PC-9 (cell line): Measurements from ENCODE around the gene LAGE3. TPM values are rescaled to one million over a fixed set of nuclear protein-coding genes. Genes with fewer than 3 reads are reported as not detected.

Source experiments
- BruUV-seq: library from RNA; stranded (reverse); fragments of 400-500 nt; replicated peaks from 2 replicates; lab custom pipeline; 2021; lab: Mats Ljungman, UMichigan
- CTCF ChIA-PET: fragments of 300-600 bp; sonication (Branson Sonifier 250); formaldehyde crosslinking; loops from one replicate; lab custom pipeline; 2022; ENCODE audit warnings: antibody characterized with exemption; lab: Charles Lee
- POLR2A ChIA-PET: fragments of 300-600 bp; sonication (Branson Sonifier 250); formaldehyde crosslinking; loops from one replicate; lab custom pipeline; 2022; ENCODE audit warnings: antibody characterized with exemption; ENCODE audit not compliant: unreplicated experiment; lab: Charles Lee
- DNase-seq, 2 experiments: peaks; one replicate each; pipeline versions ENCODE4 v3.0.0 to v3.0.0-alpha.2; 2015 to 2022; ENCODE audit warnings: mixed read lengths in 1 of 2
- H2AFZ ChIP-seq: fragments of 200-600 bp; sonication (generic); 2 replicates; pipeline ENCODE4 v1.8.1; 2017; ENCODE audit warnings: antibody characterized with exemption
- H3F3A ChIP-seq: fragments of 200-600 bp; sonication (generic); 2 replicates; pipeline ENCODE4 v1.8.1; 2017; ENCODE audit warnings: antibody characterized with exemption, mild to moderate bottlenecking, low read depth; ENCODE audit not compliant: insufficient read depth
- H3K27ac ChIP-seq: fragments of 200-600 bp; sonication (generic); 2 replicates; pipeline ENCODE4 v1.6.1; 2016; ENCODE audit warnings: mixed run types
- H3K27me3 ChIP-seq: fragments of 200-600 bp; sonication (generic); 2 replicates; pipeline ENCODE4 v1.6.1; 2016; ENCODE audit warnings: low read depth, mixed run types; ENCODE audit not compliant: insufficient read depth
- H3K36me3 ChIP-seq: fragments of 200-600 bp; sonication (generic); 2 replicates; pipeline ENCODE4 v1.6.1; 2016; ENCODE audit warnings: low read depth, mixed run types
- H3K4me1 ChIP-seq: fragments of 200-600 bp; sonication (generic); replicated peaks from 2 replicates; pipeline ENCODE4 v1.6.1; 2016; ENCODE audit warnings: mixed run types; ENCODE audit not compliant: insufficient read depth
- H3K4me2 ChIP-seq: fragments of 200-600 bp; sonication (generic); 2 replicates; pipeline ENCODE4 v1.6.1; 2017; ENCODE audit warnings: mixed run types
- H3K4me3 ChIP-seq: fragments of 200-600 bp; sonication (generic); 2 replicates; pipeline ENCODE4 v1.6.1; 2016; ENCODE audit warnings: mixed run types
- H3K79me2 ChIP-seq: fragments of 200-600 bp; sonication (generic); 2 replicates; pipeline ENCODE4 v1.6.1; 2017; ENCODE audit warnings: low read depth, mixed run types
- H3K9me2 ChIP-seq: fragments of 200-600 bp; sonication (generic); 2 replicates; pipeline ENCODE4 v1.8.1; 2017; ENCODE audit warnings: mild to moderate bottlenecking; ENCODE audit not compliant: insufficient read depth
- H3K9me3 ChIP-seq: fragments of 200-600 bp; sonication (generic); 2 replicates; pipeline ENCODE4 v1.8.1; 2016; ENCODE audit warnings: low read depth; ENCODE audit not compliant: insufficient read depth
- H4K20me1 ChIP-seq: fragments of 200-600 bp; sonication (generic); 2 replicates; pipeline ENCODE4 v1.8.1; 2017; ENCODE audit not compliant: insufficient read depth
- EZH2 ChIP-seq: fragments of 200-600 bp; sonication (generic); IDR thresholded peaks from 2 replicates; pipeline ENCODE4 v1.8.0; 2017; ENCODE audit warnings: antibody characterized with exemption, low read depth
- intact Hi-C: fragments of 100-400 bp; cut with micrococcal nuclease; formaldehyde crosslinking; loops from one replicate; pipeline ENCODE4 v1.10.0; 2022; ENCODE audit not compliant: unreplicated experiment
- total RNA-seq: library from RNA; stranded (reverse); gene quantifications from 2 replicates; pipeline ENCODE4 v1.2.3, GENCODE V29; 2021
- TF ChIP-seq, protein P1 (sequence below): fragments of 200-600 bp; sonication (generic); conservative IDR thresholded peaks from 2 replicates; pipeline ENCODE4 v1.6.1; 2017; ENCODE audit warnings: mixed run types, antibody characterized with exemption, mild to moderate bottlenecking, moderate library complexity

Gene LAGE3
- total RNA-seq, 1 experiment from 2014 or later: 63.9 TPM

DNA sequence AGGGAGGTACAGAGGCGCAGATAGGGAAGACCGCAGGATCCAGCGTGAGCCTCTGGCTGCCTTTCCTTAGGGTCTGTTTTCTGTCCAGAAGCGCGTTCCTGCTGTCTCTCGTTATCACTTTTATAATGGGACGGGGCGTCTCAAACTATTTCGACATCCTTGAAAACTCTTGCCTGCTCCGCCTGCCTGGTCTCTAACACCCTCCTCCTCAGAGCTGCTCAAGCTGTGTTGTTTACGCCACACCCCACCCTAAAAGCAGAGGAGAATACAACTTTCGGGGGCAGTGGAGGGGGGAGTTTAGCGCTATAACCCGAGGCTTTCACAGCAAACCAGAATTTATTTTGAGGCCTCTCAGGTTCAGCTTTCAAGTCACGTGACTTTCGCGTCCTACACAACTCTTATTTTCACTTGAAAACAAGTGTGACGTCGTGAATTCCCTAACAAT lies 37.6 kb upstream of the LAGE3 start:
- Histone ChIP-seq H3K4me1 (no peaks in the 10 kb centered on the region), H4K20me1 (no peaks in the 10 kb centered on the region), H3K4me2 (peak overlapping the region; percentile 92), H3K36me3 (no peaks in the 10 kb centered on the region), H3K79me2 (no peaks in the 10 kb centered on the region), H3F3A (no peaks in the 10 kb centered on the region), H3K9me2 (no peaks in the 10 kb centered on the region), H3K4me3 (peak overlapping the region; percentile 70; the same call in 1 of the 2 replicates), H3K27me3 (no peaks in the 10 kb centered on the region), H2AFZ (peak overlapping the region; percentile 84), H3K27ac (peak overlapping the region; percentile 46), H3K9me3 (no peaks in the 10 kb centered on the region)
- DNase-seq: no peak
- BruUV-seq: TSS peak; percentile 90
- CTCF ChIA-PET: no interaction called here
- intact Hi-C loops: loop anchor here (1.0 kb wide), 1 partner anchor 26 kb away; the partner anchor contains the start of gene SLC10A3
- no peak for TF ChIP-seq EZH2
- TF ChIP-seq, protein P1, sequence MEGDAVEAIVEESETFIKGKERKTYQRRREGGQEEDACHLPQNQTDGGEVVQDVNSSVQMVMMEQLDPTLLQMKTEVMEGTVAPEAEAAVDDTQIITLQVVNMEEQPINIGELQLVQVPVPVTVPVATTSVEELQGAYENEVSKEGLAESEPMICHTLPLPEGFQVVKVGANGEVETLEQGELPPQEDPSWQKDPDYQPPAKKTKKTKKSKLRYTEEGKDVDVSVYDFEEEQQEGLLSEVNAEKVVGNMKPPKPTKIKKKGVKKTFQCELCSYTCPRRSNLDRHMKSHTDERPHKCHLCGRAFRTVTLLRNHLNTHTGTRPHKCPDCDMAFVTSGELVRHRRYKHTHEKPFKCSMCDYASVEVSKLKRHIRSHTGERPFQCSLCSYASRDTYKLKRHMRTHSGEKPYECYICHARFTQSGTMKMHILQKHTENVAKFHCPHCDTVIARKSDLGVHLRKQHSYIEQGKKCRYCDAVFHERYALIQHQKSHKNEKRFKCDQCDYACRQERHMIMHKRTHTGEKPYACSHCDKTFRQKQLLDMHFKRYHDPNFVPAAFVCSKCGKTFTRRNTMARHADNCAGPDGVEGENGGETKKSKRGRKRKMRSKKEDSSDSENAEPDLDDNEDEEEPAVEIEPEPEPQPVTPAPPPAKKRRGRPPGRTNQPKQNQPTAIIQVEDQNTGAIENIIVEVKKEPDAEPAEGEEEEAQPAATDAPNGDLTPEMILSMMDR: no peak
- POLR2A ChIA-PET: interaction anchor here (0.5 to 1.0 kb wide), 3 partner anchors 11 to 48 kb away, joined by 3 to 11 read pairs (median 4); partner anchors contain the start of gene SLC10A3

DNA sequence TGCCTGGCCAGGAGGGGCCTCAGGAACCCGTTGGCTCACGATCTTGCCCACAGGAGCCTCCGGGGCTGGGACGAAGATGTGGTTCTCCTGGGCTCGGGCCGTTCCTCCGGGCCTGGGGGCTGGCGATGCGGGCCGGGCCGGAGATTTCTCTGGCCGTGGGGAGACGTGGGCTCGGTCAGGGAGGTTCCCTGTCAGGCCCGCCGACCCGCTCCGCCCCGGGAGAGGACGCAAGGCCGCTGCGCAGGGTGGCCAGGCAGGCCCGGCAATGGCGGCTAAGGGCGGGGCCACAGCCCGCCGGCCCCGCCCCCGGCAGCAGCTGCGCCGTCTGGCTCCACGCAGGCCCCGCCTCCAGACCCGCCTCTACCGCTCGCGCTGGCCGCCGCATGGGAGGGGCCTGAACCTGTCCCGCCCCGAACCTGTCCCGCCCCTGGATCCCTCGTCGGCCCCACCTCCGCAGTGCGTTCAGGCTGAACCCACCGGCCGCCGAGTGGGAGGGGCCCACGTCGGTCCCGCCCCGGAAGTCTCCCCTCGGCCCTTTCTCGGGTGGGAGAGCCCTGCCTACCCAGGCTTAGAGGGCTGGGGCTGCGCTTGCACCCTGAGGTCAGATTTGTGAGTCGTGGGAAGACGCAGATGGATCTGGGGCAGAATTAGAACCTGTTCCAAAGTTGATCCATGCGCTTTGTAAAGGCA lies 37.0 kb upstream of the LAGE3 start, which contains the start of gene FAM3A:
TSS of gene FAM3A (minus strand) at position 267 of the 690 bp plus-strand sequence. CDS start 460 bp downstream, outside the sequence.
- Histone ChIP-seq H3K27ac (peak within 1 kb of the TSS; percentile 46), H4K20me1 (no peaks in the 10 kb centered on the region), H3K9me3 (no peaks in the 10 kb centered on the region), H3K4me3 (peak within 1 kb of the TSS; percentile 72), H3F3A (no peaks in the 10 kb centered on the region), H2AFZ (peak within 1 kb of the TSS; percentile 84), H3K36me3 (no peaks in the 10 kb centered on the region), H3K4me2 (peak within 1 kb of the TSS; percentile 92), H3K9me2 (no peaks in the 10 kb centered on the region), H3K79me2 (no peaks in the 10 kb centered on the region), H3K4me1 (no peaks in the 10 kb centered on the region), H3K27me3 (no peaks in the 10 kb centered on the region)
- DNase-seq: peak; percentile 61 to 97
- BruUV-seq: no TSS peak
- no peak for TF ChIP-seq EZH2
- TF ChIP-seq, protein P1: no peak
- POLR2A ChIA-PET: interaction anchor here (0.5 to 1.0 kb wide), 4 partner anchors 10 to 48 kb away, joined by 3 to 11 read pairs (median 4); partner anchors contain the start of gene SLC10A3
- CTCF ChIA-PET: no interaction called here
- intact Hi-C loops: loop anchor here (1.0 kb wide), 1 partner anchor 26 kb away; the partner anchor contains the start of gene SLC10A3

DNA sequence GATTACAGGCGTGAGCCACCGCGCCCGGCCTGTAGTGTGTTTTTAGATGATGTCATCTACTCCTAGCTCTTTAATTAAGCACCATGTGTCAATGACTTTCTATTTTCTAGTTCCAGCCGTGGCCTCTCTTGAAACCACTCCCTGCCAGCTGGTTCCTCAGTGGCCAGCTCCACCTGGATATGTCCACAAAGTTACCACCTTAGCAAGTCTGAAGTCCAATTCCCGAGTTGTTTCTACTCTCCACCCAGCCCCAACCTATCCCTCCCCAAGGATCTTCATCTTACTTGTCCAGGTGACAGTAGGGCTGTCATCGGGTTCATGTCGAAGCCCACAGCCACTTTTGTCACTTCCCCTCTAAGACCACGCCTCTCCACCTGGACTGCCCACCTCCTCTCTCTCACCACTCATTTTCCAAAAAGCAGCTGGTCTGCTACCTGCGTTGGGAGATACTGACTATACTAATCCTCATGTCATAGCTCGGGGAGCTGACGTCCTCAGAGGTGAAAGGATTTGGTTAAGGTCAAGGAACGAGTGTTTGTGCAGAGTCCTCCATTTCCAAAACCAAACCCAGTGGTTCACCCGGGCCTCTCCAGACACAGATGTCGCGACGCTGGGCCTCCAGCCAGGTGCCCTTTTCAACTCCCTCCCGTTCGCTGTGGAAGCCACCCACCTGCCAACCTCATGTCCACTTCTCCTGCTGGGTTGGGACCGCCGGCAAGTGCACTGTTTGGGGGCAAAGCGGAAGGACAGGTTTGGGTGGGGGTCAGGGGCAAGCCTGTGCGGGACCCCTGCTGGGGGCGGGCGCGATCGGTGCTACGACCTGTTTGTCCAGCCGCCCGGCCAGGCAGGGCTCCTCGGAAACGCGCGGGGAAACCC lies 36.2 kb upstream of the LAGE3 start:
- peak overlapping the region; percentile 83 for H2AFZ ChIP-seq
- no peaks in the 10 kb centered on the region for H3K36me3 ChIP-seq
- CTCF ChIA-PET: no interaction called here
- TF ChIP-seq, protein P1: no peak
- TF ChIP-seq EZH2: no peak
- H3K27ac ChIP-seq: peak overlapping the region; percentile 14; the same call in 1 of the 2 replicates
- no peaks in the 10 kb centered on the region for H3K4me1 ChIP-seq
- H3K27me3 ChIP-seq: no peaks in the 10 kb centered on the region
- H3K4me3 ChIP-seq: peak overlapping the region; percentile 72
- no peaks in the 10 kb centered on the region for H3K9me3 ChIP-seq
- POLR2A ChIA-PET: interaction anchor here (0.6 to 1.0 kb wide), 4 partner anchors 10 to 41 kb away, joined by 4 to 12 read pairs (median 5); partner anchors contain the start of gene SLC10A3
- H3F3A ChIP-seq: no peaks in the 10 kb centered on the region
- H3K9me2 ChIP-seq: no peaks in the 10 kb centered on the region
- intact Hi-C loops: no loop called here
- H3K79me2 ChIP-seq: no peaks in the 10 kb centered on the region
- TSS peak; percentile 68 for BruUV-seq
- no peaks in the 10 kb centered on the region for H4K20me1 ChIP-seq
- DNase-seq: no peak
- peak overlapping the region; percentile 76 for H3K4me2 ChIP-seq
